ENCODE results near the gene FOXC1.

- TF ChIP-seq CTCF (IDR thresholded peaks at IDR 0.05) (no peak), POLR2A (IDR thresholded peaks at IDR 0.05) (no peak), POLR2AphosphoS5 (IDR thresholded peaks at IDR 0.05) (no peak)
These were observed 47.5 kb downstream of the FOXC1 start for GRCh38 chr6:1657116-1657770.
